Measurements from ENCODE around the gene SSTR4. TPM values are rescaled to one million over a fixed set of nuclear protein-coding genes. Genes with fewer than 3 reads are reported as not detected.

The SSTR4 gene
- total and polyA plus RNA-seq, 9 donors: 0.12 to 0.17 TPM; not detected in 7

DNA sequence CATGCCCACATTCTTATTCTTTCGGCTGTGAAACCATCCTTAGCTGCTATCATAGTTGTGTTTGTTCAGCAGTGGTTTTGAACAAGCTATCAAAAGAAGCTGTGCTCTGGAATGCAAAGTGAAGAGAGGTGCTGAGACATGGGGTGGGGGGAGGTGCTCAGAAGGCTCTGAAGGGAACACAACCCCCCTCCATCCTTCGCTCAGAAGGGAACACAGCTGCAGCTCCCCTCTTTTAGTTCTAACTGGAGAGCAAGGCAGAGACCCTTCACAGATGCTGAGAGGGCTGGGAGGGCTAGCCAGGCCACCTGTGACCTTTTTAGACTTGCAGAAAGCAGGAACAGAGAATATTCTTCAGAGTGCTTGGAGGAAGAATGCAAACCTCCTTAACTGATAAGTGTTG, 17.6 kb upstream of the SSTR4 start:
- H3K9me3 ChIP-seq (replicated peaks; ENCODE audit: control insufficient read depth, low read depth, low read length): no peaks in the 10 kb centered on the region
- no peak overlapping the region for H3K4me3 ChIP-seq (ENCODE audit: low read length)
- no CpG with 5 or more reads among the region's 2 CpGs for WGBS (ENCODE audit: insufficient coverage)
- no peak for DNase-seq
- H3K27me3 ChIP-seq (ENCODE audit: control insufficient read depth, insufficient read depth, low read length): no peaks in the 10 kb centered on the region
- no peaks in the 10 kb centered on the region for H3K36me3 ChIP-seq (ENCODE audit: control insufficient read depth, insufficient read depth, low read length)
- peaks cover 8% of the 10 kb centered on the region for H3K4me1 ChIP-seq (ENCODE audit: control insufficient read depth, insufficient read depth, low read length)
- no peak overlapping the region for H3K27ac ChIP-seq (ENCODE audit: low read length)

DNA sequence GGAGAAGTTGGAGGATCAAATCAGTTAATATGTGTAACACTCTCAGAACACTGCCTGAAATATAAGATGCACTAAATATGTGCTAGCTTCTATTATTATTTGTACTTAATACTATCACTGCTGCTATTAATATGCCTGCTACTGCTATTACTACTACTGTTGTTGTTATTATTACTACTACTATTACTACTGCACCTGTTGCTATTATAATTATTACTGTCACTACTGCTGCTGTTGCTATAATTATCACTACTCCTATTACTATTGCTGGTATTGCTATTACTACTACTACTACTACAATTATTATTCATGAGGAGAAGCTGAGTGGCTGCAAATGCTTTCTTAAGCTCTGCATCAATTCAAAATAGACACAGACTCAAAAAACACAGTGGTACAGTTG, 16.7 kb upstream of the SSTR4 start:
- Histone ChIP-seq H3K27me3 (ENCODE audit: control insufficient read depth, insufficient read depth, low read length) (no peaks in the 10 kb centered on the region), H3K36me3 (ENCODE audit: control insufficient read depth, insufficient read depth, low read length) (no peaks in the 10 kb centered on the region), H3K9me3 (replicated peaks; ENCODE audit: control insufficient read depth, low read depth, low read length) (no peaks in the 10 kb centered on the region), H3K27ac (ENCODE audit: low read length) (no peak overlapping the region), H3K4me3 (ENCODE audit: low read length) (no peak overlapping the region), H3K4me1 (ENCODE audit: control insufficient read depth, insufficient read depth, low read length) (peaks cover 8% of the 10 kb centered on the region)
- no peak for DNase-seq

DNA sequence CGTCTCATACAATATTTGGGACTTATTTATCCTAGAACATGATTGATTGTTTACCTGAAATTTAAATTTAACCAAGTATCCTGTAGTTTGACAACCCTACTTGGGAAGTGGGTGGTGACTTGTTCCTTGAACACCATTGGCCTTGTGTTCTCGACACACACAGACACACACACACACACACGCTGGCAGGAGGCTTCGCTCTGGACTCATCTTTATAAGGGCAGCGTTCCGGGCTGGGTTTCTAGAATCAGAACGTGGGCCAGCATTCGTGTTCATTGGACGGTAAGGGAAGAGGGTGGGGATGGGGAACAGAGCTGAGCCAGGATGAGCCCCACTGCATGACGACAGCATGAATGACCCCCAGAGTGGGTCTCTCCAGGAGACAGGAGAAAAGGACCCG, 16.2 kb upstream of the SSTR4 start:
- WGBS (ENCODE audit: insufficient coverage): 78% methylated on average over 6 of the region's 11 CpGs
- Histone ChIP-seq H3K4me3 (ENCODE audit: low read length) (no peak overlapping the region), H3K36me3 (ENCODE audit: control insufficient read depth, insufficient read depth, low read length) (no peaks in the 10 kb centered on the region), H3K27me3 (ENCODE audit: control insufficient read depth, insufficient read depth, low read length) (no peaks in the 10 kb centered on the region), H3K9me3 (replicated peaks; ENCODE audit: control insufficient read depth, low read depth, low read length) (no peaks in the 10 kb centered on the region), H3K4me1 (ENCODE audit: control insufficient read depth, insufficient read depth, low read length) (peaks cover 8% of the 10 kb centered on the region), H3K27ac (ENCODE audit: low read length) (no peak overlapping the region)
- no peak for DNase-seq

DNA sequence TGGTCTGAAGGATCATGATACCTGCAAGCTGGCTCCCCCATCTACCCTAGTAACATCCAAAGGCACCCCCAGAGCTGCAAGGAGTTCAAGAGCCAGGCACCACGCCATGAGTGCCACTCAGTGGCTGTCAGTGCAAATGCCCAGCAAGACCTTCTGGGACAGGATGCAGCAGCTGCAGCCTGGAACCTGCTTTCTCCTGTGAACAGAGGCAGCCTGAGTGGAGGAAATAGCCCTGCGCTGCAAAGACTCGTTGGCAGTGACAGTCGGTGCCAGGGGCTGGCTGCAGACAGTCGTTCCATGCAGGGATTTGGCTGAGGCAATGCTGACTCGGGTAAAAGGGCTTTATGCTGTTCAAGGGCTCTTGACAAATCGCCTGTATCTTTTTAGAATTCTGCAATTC, 15.7 kb upstream of the SSTR4 start:
- no peaks in the 10 kb centered on the region for H3K9me3 ChIP-seq (replicated peaks; ENCODE audit: control insufficient read depth, low read depth, low read length)
- no peak overlapping the region for H3K4me3 ChIP-seq (ENCODE audit: low read length)
- H3K27ac ChIP-seq (ENCODE audit: low read length): no peak overlapping the region
- H3K4me1 ChIP-seq (ENCODE audit: control insufficient read depth, insufficient read depth, low read length): peaks cover 8% of the 10 kb centered on the region
- peak; percentile 68 for DNase-seq
- WGBS (ENCODE audit: insufficient coverage): 62% methylated on average over 7 of the region's 7 CpGs
- H3K27me3 ChIP-seq (ENCODE audit: control insufficient read depth, insufficient read depth, low read length): no peaks in the 10 kb centered on the region
- no peaks in the 10 kb centered on the region for H3K36me3 ChIP-seq (ENCODE audit: control insufficient read depth, insufficient read depth, low read length)

DNA sequence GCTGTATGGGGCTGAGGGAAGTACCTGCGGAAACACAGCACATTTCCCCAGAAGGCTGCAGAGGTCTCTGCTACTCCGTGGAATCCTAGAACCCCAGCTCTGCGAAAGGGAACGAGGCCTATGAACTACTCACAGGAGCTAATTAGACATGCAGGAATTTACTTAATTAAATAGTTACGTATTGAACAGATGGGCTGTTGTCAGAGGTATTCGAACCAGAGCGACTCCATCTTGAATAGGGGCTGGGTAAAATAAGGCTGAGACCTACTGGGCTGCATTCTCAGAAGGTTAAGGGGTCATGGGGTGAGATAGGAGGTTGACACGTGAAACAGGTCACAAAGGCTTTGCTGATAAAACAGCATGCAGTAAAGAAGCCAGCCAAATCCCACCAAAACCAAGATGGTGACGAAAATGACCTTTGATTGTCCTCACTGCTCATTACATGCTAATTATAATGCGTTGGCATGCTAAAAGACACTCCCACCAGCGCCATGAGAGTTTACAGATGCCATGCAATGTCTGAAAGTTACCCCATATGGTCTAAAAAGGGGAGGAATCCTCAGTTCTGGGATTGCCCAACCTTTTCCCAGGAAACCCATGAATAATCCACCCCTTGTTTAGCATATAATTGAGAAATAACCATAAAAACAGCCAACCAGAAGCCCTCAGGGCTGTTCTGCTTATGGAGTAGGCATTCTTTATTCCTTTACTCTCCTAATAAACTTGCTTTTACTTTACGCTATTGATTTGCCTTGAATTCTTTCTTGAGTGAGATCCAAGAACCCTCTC, 14.7 kb upstream of the SSTR4 start:
- WGBS (ENCODE audit: insufficient coverage): 93% methylated on average over 3 of the region's 12 CpGs
- H3K36me3 ChIP-seq (ENCODE audit: control insufficient read depth, insufficient read depth, low read length): no peaks in the 10 kb centered on the region
- H3K27me3 ChIP-seq (ENCODE audit: control insufficient read depth, insufficient read depth, low read length): no peaks in the 10 kb centered on the region
- H3K9me3 ChIP-seq (replicated peaks; ENCODE audit: control insufficient read depth, low read depth, low read length): no peaks in the 10 kb centered on the region
- no peak overlapping the region for H3K4me3 ChIP-seq (ENCODE audit: low read length)
- no peak overlapping the region for H3K27ac ChIP-seq (ENCODE audit: low read length)
- DNase-seq: no peak
- peaks cover 8% of the 10 kb centered on the region for H3K4me1 ChIP-seq (ENCODE audit: control insufficient read depth, insufficient read depth, low read length)

DNA sequence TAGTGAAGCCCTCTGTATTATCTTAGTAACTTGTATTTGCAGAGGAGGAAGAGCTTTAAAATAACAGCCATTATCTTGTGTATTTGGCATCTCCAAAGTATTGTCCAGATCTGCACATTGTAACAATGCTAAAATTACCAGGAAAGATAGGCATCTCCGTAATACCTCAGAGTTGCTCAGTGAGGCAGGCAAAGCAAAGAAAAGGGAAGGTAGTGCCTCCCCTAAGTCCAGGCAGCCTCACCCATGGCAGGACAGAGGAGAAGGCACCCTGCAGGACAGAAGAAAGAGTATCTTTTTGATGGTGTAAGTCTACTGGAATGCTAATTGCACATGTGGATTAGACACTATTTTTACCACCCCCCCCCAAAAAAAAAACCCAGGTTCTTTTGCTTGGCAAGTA, 13.6 kb upstream of the SSTR4 start:
- peaks cover 8% of the 10 kb centered on the region for H3K4me1 ChIP-seq (ENCODE audit: control insufficient read depth, insufficient read depth, low read length)
- no peak overlapping the region for H3K27ac ChIP-seq (ENCODE audit: low read length)
- H3K4me3 ChIP-seq (ENCODE audit: low read length): no peak overlapping the region
- WGBS (ENCODE audit: insufficient coverage): 71% methylated on average over 1 of the region's 1 CpG
- H3K36me3 ChIP-seq (ENCODE audit: control insufficient read depth, insufficient read depth, low read length): no peaks in the 10 kb centered on the region
- no peak for DNase-seq
- H3K27me3 ChIP-seq (ENCODE audit: control insufficient read depth, insufficient read depth, low read length): no peaks in the 10 kb centered on the region
- no peaks in the 10 kb centered on the region for H3K9me3 ChIP-seq (replicated peaks; ENCODE audit: control insufficient read depth, low read depth, low read length)

DNA sequence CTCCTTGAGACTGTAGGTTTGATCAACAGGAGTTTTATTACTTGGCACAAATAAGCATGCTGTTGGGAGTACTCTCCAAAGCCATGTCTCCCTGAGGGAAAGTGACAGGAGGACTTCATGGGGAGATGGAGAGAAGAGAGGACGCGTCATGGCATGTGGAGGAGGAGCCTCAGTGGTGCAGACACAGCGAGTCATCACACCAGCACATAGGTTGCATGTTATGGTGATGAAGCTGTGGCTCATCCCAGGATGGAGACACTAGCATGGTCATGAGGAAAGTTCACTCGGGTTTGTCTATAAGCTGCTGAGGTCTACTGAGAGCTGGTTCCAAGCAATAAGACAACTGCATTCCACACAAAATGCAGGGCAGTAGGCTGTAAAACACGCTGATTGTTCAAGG, 13.2 kb upstream of the SSTR4 start:
- Histone ChIP-seq H3K27ac (ENCODE audit: low read length) (no peak overlapping the region), H3K36me3 (ENCODE audit: control insufficient read depth, insufficient read depth, low read length) (no peaks in the 10 kb centered on the region), H3K4me3 (ENCODE audit: low read length) (no peak overlapping the region), H3K9me3 (replicated peaks; ENCODE audit: control insufficient read depth, low read depth, low read length) (no peaks in the 10 kb centered on the region), H3K4me1 (ENCODE audit: control insufficient read depth, insufficient read depth, low read length) (peaks cover 8% of the 10 kb centered on the region), H3K27me3 (ENCODE audit: control insufficient read depth, insufficient read depth, low read length) (no peaks in the 10 kb centered on the region)
- DNase-seq: no peak
- WGBS (ENCODE audit: insufficient coverage): 96% methylated on average over 3 of the region's 5 CpGs

- Histone ChIP-seq H3K9me3 (replicated peaks; ENCODE audit: control insufficient read depth, low read depth, low read length) (no peaks in the 10 kb centered on the region), H3K4me1 (ENCODE audit: control insufficient read depth, insufficient read depth, low read length) (peaks cover 8% of the 10 kb centered on the region), H3K27ac (ENCODE audit: low read length) (no peak overlapping the region), H3K4me3 (ENCODE audit: low read length) (no peak overlapping the region), H3K36me3 (ENCODE audit: control insufficient read depth, insufficient read depth, low read length) (no peaks in the 10 kb centered on the region), H3K27me3 (ENCODE audit: control insufficient read depth, insufficient read depth, low read length) (no peaks in the 10 kb centered on the region)
- no peak for DNase-seq
- WGBS (ENCODE audit: insufficient coverage): 100% methylated on average over 1 of the region's 4 CpGs
Observed at GRCh38 chr20:23022849-23023248, 12.3 kb upstream of the SSTR4 start.

DNA sequence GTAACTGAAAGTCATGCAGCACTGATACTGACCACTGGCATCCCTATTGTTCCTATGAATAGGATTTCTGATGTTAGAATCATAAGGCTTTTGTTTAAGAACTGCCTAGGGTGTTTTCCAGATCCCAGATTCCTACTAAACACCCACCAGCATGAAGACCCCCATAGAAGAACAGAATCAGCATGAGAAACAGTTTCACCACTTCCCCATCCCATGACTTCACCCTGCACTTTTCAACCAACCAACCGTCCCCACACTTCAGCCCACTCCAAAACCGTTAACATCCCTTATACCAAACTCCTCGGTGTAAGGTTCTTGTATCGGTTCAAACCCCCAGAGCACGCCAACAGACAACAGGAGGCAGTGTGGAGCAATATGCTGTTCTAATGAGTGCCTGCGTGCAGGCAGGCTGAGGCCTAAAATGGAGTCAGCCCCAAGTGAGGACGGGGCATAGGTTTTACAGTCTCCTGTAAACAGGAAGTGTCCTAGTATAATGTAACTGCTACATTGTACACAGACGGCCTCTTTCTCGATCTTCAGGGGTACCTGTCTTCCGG, 11.4 kb upstream of the SSTR4 start:
- Histone ChIP-seq H3K36me3 (ENCODE audit: control insufficient read depth, insufficient read depth, low read length) (no peaks in the 10 kb centered on the region), H3K4me1 (ENCODE audit: control insufficient read depth, insufficient read depth, low read length) (peaks cover 8% of the 10 kb centered on the region), H3K4me3 (ENCODE audit: low read length) (no peak overlapping the region), H3K27me3 (ENCODE audit: control insufficient read depth, insufficient read depth, low read length) (no peaks in the 10 kb centered on the region), H3K9me3 (replicated peaks; ENCODE audit: control insufficient read depth, low read depth, low read length) (no peaks in the 10 kb centered on the region), H3K27ac (ENCODE audit: low read length) (no peak overlapping the region)
- DNase-seq: no peak
- 80% methylated on average over 3 of the region's 10 CpGs for WGBS (ENCODE audit: insufficient coverage)

- H3K27me3 ChIP-seq (ENCODE audit: control insufficient read depth, insufficient read depth, low read length): no peaks in the 10 kb centered on the region
- H3K36me3 ChIP-seq (ENCODE audit: control insufficient read depth, insufficient read depth, low read length): no peaks in the 10 kb centered on the region
- peaks cover 3% of the 10 kb centered on the region for H3K4me1 ChIP-seq (ENCODE audit: control insufficient read depth, insufficient read depth, low read length)
- 50% methylated on average over 1 of the region's 3 CpGs for WGBS (ENCODE audit: insufficient coverage)
- H3K9me3 ChIP-seq (replicated peaks; ENCODE audit: control insufficient read depth, low read depth, low read length): no peaks in the 10 kb centered on the region
- no peak for DNase-seq
- no peak overlapping the region for H3K4me3 ChIP-seq (ENCODE audit: low read length)
- no peak overlapping the region for H3K27ac ChIP-seq (ENCODE audit: low read length)
Observed at GRCh38 chr20:23024701-23025100, 10.4 kb upstream of the SSTR4 start.

Measured in muscle of leg (tissue), 11 donors.